WTC11 (cell line): ENCODE measurements around the gene IGFBP5. TPM values are rescaled to one million over a fixed set of nuclear protein-coding genes. Genes with fewer than 3 reads are reported as not detected.
A peak's percentile ranks its signal among the peaks of the same experiment; 100 is the strongest.

Experiments
- ATAC-seq: fragments of 200-7000 bp; cut with Tn5 transposase; 2 replicates; pipeline ENCODE4 v1.10.0; 2021; ENCODE audit warnings: mild to moderate bottlenecking, moderate library complexity
- CTCF ChIA-PET: fragments of 300-600 bp; sonication (Branson Sonifier 250); formaldehyde crosslinking; loops from one replicate; lab custom pipeline; 2021; ENCODE audit warnings: antibody characterized with exemption; lab: Charles Lee
- POLR2A ChIA-PET: fragments of 350-600 bp; sonication (Branson Sonifier 250); formaldehyde crosslinking; loops from one replicate; lab custom pipeline; 2021; ENCODE audit warnings: antibody characterized with exemption; lab: Charles Lee
- DNase-seq: peaks from one replicate; pipeline ENCODE4 v3.0.0; 2021; ENCODE audit warnings: low spot score
- H3K27ac Mint-ChIP-seq: 2 replicates; pipeline ENCODE4 v1.8.0; 2021; ENCODE audit warnings: mixed read lengths
- H3K27me3 Mint-ChIP-seq: 2 replicates; pipeline ENCODE4 v1.8.0; 2021; ENCODE audit warnings: low read depth, mild to moderate bottlenecking, moderate library complexity, mixed read lengths
- H3K36me3 Mint-ChIP-seq: 2 replicates; pipeline ENCODE4 v1.8.0; 2021; ENCODE audit warnings: mixed read lengths
- H3K4me1 Mint-ChIP-seq: 2 replicates; pipeline ENCODE4 v1.8.0; 2022; ENCODE audit warnings: mixed read lengths
- H3K4me3 Mint-ChIP-seq: 2 replicates; pipeline ENCODE4 v1.8.0; 2021; ENCODE audit warnings: mild to moderate bottlenecking, moderate library complexity, mixed read lengths
- H3K9me3 Mint-ChIP-seq: 2 replicates; pipeline ENCODE4 v1.8.0; 2021; ENCODE audit warnings: mixed read lengths
- FOXP1 ChIP-seq: sonication (generic); formaldehyde crosslinking; IDR thresholded peaks from 2 replicates; pipeline ENCODE4 v1.8.0; 2022; ENCODE audit warnings: missing genetic modification reagents, mild to moderate bottlenecking, moderate library complexity, borderline replicate concordance
- GRHL2 ChIP-seq: fragments of 250-450 bp; sonication (Bioruptor Pico); IDR thresholded peaks from 2 replicates; pipeline ENCODE4 v1.8.0; 2022; ENCODE audit warnings: mild to moderate bottlenecking, moderate library complexity; ENCODE audit not compliant: insufficient replicate concordance, severe bottlenecking
- HMGA2 ChIP-seq: fragments of 250-450 bp; sonication (Bioruptor Pico); IDR thresholded peaks from 2 replicates; pipeline ENCODE4 v1.4.0; 2021; ENCODE audit warnings: mild to moderate bottlenecking, moderate library complexity
- MYBL2 ChIP-seq: sonication (generic); formaldehyde crosslinking; IDR thresholded peaks from 2 replicates; pipeline ENCODE4 v1.8.1; 2023; ENCODE audit warnings: mild to moderate bottlenecking, moderate library complexity, missing genetic modification reagents
- NFATC4 ChIP-seq: fragments of 250-450 bp; sonication (Bioruptor Pico); IDR thresholded peaks from 2 replicates; pipeline ENCODE4 v1.9.0; 2021; ENCODE audit warnings: mild to moderate bottlenecking
- NFE2L1 ChIP-seq: sonication (generic); formaldehyde crosslinking; IDR thresholded peaks from 2 replicates; pipeline ENCODE4 v1.8.1; 2023; ENCODE audit warnings: missing genetic modification reagents
- NFYB ChIP-seq: sonication (generic); formaldehyde crosslinking; conservative IDR thresholded peaks from 2 replicates; pipeline ENCODE4 v1.8.0; 2022; ENCODE audit warnings: low read depth, missing genetic modification reagents
- TEAD1 ChIP-seq: sonication (generic); formaldehyde crosslinking; IDR thresholded peaks from 2 replicates; pipeline ENCODE4 v1.8.0; 2022; ENCODE audit warnings: mild to moderate bottlenecking, missing genetic modification reagents
- TEAD4 ChIP-seq: sonication (generic); formaldehyde crosslinking; IDR thresholded peaks from 2 replicates; pipeline ENCODE4 v1.8.0; 2022; ENCODE audit warnings: mild to moderate bottlenecking, missing genetic modification reagents
- ZNF232 ChIP-seq: sonication (generic); formaldehyde crosslinking; IDR thresholded peaks from 2 replicates; pipeline ENCODE4 v1.8.0; 2022; ENCODE audit warnings: mild to moderate bottlenecking, missing genetic modification reagents
- ZNF263 ChIP-seq: sonication (generic); formaldehyde crosslinking; IDR thresholded peaks from 2 replicates; pipeline ENCODE4 v1.8.1; 2022; ENCODE audit warnings: low read depth, mild to moderate bottlenecking, moderate library complexity, missing genetic modification reagents
- ZNF317 ChIP-seq: sonication (generic); formaldehyde crosslinking; IDR thresholded peaks from 2 replicates; pipeline ENCODE4 v1.8.1; 2023; ENCODE audit warnings: low read depth, mild to moderate bottlenecking, moderate library complexity, missing genetic modification reagents, borderline replicate concordance
- total RNA-seq: library from RNA; stranded (reverse); gene quantifications from 3 replicates; pipeline ENCODE4 v1.2.3, GENCODE V29; 2021
- TF ChIP-seq, protein P1 (sequence below): sonication (generic); formaldehyde crosslinking; IDR thresholded peaks from 2 replicates; pipeline ENCODE4 v1.8.0; 2022; ENCODE audit warnings: mild to moderate bottlenecking, missing genetic modification reagents
- TF ChIP-seq, protein P2 (sequence below): sonication (generic); formaldehyde crosslinking; IDR thresholded peaks from 2 replicates; pipeline ENCODE4 v1.8.1; 2022; ENCODE audit warnings: low read depth, missing genetic modification reagents, borderline replicate concordance
- TF ChIP-seq, protein P3 (sequence below): fragments of 200-600 bp; IDR thresholded peaks from 2 replicates; pipeline ENCODE4 v1.8.0; 2022; ENCODE audit warnings: antibody characterized with exemption
- TF ChIP-seq, protein P4 (sequence below): sonication (generic); formaldehyde crosslinking; IDR thresholded peaks from 2 replicates; pipeline ENCODE4 v1.8.0; 2022; ENCODE audit warnings: mild to moderate bottlenecking, missing genetic modification reagents
- TF ChIP-seq, protein P5 (sequence below): sonication (generic); formaldehyde crosslinking; IDR thresholded peaks from 2 replicates; pipeline ENCODE4 v1.8.0; 2022; ENCODE audit warnings: mild to moderate bottlenecking, missing genetic modification reagents
- TF ChIP-seq, protein P6 (sequence below): sonication (generic); formaldehyde crosslinking; IDR thresholded peaks from 2 replicates; pipeline ENCODE4 v1.8.0; 2023; ENCODE audit warnings: missing genetic modification reagents, mild to moderate bottlenecking, borderline replicate concordance
- TF ChIP-seq, protein P7 (sequence below): sonication (generic); formaldehyde crosslinking; IDR thresholded peaks from 2 replicates; pipeline ENCODE4 v1.8.0; 2022; ENCODE audit warnings: mild to moderate bottlenecking, missing genetic modification reagents
- TF ChIP-seq, protein P8 (sequence below): fragments of 250-450 bp; sonication (Bioruptor Pico); IDR thresholded peaks from 2 replicates; pipeline ENCODE4 v2.1.2; 2022; ENCODE audit warnings: mild to moderate bottlenecking, moderate library complexity

Gene IGFBP5
- total RNA-seq, 1 experiment from 2014 or later: 5.3 TPM

DNA sequence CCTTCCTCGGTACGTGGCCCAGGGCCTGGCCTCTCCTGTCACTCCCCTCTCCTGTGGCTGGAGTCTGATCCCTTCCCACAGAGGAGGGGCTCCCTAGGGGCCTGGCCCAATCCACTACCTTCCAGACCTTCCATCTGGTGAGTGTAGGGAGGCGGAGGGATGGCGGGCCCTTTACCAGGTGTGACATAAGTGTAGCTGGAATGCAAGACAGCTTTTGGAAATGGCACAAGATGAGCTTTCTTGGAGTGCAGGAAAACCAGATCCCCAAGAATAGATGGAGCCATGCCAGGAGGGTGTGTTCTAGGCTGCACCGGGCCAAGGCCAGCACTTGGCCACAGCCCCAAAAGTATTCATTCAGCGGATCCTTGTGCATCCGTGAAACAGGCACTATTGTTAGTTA lies 30.1 kb downstream of the IGFBP5 start:
- ChIA-PET CTCF (interaction anchor here (0.6 to 9.4 kb wide), 26 partner anchors 9 to 979 kb away, joined by 3 to 244 read pairs (median 4); partner anchors contain the start of gene RPL37A), POLR2A (interaction anchor here (0.5 to 1.4 kb wide), 11 partner anchors 18 to 444 kb away, joined by 3 to 12 read pairs (median 3); partner anchors contain the start of gene IGFBP2)
- DNase-seq (peak; percentile 33), ATAC-seq (peak; percentile 50)
- H3K36me3 Mint-ChIP-seq: peaks cover 28% of the 10 kb centered on the region
- H3K4me1 Mint-ChIP-seq: peaks cover 42% of the 10 kb centered on the region
- H3K27me3 Mint-ChIP-seq: no peaks in the 10 kb centered on the region
- H3K4me3 Mint-ChIP-seq: no peak overlapping the region
- H3K9me3 Mint-ChIP-seq: no peaks in the 10 kb centered on the region
- H3K27ac Mint-ChIP-seq: peak overlapping the region; percentile 78; the same call in 1 of the 2 replicates
- TF ChIP-seq ZNF317: no peak
- TF ChIP-seq, protein P1, sequence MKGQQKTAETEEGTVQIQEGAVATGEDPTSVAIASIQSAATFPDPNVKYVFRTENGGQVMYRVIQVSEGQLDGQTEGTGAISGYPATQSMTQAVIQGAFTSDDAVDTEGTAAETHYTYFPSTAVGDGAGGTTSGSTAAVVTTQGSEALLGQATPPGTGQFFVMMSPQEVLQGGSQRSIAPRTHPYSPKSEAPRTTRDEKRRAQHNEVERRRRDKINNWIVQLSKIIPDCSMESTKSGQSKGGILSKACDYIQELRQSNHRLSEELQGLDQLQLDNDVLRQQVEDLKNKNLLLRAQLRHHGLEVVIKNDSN (CRISPR knock-in tag): no peak
- no peak for TF ChIP-seq ZNF232 (CRISPR knock-in tag)
- TF ChIP-seq MYBL2 (CRISPR knock-in tag): no peak
- TF ChIP-seq ZNF263 (CRISPR knock-in tag): no peak
- TF ChIP-seq, protein P2, sequence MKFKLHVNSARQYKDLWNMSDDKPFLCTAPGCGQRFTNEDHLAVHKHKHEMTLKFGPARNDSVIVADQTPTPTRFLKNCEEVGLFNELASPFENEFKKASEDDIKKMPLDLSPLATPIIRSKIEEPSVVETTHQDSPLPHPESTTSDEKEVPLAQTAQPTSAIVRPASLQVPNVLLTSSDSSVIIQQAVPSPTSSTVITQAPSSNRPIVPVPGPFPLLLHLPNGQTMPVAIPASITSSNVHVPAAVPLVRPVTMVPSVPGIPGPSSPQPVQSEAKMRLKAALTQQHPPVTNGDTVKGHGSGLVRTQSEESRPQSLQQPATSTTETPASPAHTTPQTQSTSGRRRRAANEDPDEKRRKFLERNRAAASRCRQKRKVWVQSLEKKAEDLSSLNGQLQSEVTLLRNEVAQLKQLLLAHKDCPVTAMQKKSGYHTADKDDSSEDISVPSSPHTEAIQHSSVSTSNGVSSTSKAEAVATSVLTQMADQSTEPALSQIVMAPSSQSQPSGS: no peak
- no peak for TF ChIP-seq FOXP1 (CRISPR knock-in tag)
- TF ChIP-seq, protein P3, sequence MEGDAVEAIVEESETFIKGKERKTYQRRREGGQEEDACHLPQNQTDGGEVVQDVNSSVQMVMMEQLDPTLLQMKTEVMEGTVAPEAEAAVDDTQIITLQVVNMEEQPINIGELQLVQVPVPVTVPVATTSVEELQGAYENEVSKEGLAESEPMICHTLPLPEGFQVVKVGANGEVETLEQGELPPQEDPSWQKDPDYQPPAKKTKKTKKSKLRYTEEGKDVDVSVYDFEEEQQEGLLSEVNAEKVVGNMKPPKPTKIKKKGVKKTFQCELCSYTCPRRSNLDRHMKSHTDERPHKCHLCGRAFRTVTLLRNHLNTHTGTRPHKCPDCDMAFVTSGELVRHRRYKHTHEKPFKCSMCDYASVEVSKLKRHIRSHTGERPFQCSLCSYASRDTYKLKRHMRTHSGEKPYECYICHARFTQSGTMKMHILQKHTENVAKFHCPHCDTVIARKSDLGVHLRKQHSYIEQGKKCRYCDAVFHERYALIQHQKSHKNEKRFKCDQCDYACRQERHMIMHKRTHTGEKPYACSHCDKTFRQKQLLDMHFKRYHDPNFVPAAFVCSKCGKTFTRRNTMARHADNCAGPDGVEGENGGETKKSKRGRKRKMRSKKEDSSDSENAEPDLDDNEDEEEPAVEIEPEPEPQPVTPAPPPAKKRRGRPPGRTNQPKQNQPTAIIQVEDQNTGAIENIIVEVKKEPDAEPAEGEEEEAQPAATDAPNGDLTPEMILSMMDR: no peak
- TF ChIP-seq, protein P4, sequence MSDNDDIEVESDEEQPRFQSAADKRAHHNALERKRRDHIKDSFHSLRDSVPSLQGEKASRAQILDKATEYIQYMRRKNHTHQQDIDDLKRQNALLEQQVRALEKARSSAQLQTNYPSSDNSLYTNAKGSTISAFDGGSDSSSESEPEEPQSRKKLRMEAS (CRISPR knock-in tag): no peak
- TF ChIP-seq, protein P5, sequence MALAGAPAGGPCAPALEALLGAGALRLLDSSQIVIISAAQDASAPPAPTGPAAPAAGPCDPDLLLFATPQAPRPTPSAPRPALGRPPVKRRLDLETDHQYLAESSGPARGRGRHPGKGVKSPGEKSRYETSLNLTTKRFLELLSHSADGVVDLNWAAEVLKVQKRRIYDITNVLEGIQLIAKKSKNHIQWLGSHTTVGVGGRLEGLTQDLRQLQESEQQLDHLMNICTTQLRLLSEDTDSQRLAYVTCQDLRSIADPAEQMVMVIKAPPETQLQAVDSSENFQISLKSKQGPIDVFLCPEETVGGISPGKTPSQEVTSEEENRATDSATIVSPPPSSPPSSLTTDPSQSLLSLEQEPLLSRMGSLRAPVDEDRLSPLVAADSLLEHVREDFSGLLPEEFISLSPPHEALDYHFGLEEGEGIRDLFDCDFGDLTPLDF (CRISPR knock-in tag): no peak
- TF ChIP-seq TEAD4: no peak
- TF ChIP-seq TEAD1: no peak
- TF ChIP-seq NFATC4: no peak

DNA sequence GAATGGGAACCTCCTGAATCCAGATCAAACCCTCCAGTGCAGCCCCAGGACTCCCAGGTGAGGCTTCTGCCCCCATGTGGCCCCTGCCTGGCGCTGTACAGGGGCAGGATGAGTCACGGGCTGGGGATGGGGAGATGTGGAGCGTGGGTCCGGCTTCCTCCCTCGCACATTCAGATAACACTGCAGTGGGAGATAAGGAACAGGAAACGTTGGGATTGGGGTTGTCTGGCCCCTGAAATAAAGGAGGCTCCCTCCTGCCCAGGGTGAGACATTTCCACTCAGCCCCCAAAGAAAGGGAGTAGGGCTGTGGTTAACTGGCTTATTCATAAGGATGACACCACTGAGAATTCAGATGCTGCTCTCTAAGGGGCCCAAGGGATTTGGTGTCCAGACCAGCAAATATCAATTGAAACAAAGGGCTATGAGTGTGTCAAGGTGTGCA lies 30.7 kb downstream of the IGFBP5 start:
- peaks cover 43% of the 10 kb centered on the region for H3K4me1 Mint-ChIP-seq
- no peaks in the 10 kb centered on the region for H3K27me3 Mint-ChIP-seq
- POLR2A ChIA-PET: interaction anchor here (0.5 to 1.4 kb wide), 2 partner anchors 18 to 227 kb away, joined by 3 to 5 read pairs; no protein-coding TSS in a partner anchor
- peak overlapping the region; percentile 76 for H3K27ac Mint-ChIP-seq
- ATAC-seq: no peak
- H3K36me3 Mint-ChIP-seq: peaks cover 34% of the 10 kb centered on the region
- CTCF ChIA-PET: interaction anchor here (1.5 to 9.4 kb wide), 7 partner anchors 11 to 146 kb away, joined by 4 to 244 read pairs (median 7); no protein-coding TSS in a partner anchor
- H3K9me3 Mint-ChIP-seq: no peaks in the 10 kb centered on the region
- H3K4me3 Mint-ChIP-seq: no peak overlapping the region
- no peak for DNase-seq
- TF ChIP-seq NFE2L1 (CRISPR knock-in tag): no peak
- TF ChIP-seq NFYB (CRISPR knock-in tag): no peak
- TF ChIP-seq, protein P6, sequence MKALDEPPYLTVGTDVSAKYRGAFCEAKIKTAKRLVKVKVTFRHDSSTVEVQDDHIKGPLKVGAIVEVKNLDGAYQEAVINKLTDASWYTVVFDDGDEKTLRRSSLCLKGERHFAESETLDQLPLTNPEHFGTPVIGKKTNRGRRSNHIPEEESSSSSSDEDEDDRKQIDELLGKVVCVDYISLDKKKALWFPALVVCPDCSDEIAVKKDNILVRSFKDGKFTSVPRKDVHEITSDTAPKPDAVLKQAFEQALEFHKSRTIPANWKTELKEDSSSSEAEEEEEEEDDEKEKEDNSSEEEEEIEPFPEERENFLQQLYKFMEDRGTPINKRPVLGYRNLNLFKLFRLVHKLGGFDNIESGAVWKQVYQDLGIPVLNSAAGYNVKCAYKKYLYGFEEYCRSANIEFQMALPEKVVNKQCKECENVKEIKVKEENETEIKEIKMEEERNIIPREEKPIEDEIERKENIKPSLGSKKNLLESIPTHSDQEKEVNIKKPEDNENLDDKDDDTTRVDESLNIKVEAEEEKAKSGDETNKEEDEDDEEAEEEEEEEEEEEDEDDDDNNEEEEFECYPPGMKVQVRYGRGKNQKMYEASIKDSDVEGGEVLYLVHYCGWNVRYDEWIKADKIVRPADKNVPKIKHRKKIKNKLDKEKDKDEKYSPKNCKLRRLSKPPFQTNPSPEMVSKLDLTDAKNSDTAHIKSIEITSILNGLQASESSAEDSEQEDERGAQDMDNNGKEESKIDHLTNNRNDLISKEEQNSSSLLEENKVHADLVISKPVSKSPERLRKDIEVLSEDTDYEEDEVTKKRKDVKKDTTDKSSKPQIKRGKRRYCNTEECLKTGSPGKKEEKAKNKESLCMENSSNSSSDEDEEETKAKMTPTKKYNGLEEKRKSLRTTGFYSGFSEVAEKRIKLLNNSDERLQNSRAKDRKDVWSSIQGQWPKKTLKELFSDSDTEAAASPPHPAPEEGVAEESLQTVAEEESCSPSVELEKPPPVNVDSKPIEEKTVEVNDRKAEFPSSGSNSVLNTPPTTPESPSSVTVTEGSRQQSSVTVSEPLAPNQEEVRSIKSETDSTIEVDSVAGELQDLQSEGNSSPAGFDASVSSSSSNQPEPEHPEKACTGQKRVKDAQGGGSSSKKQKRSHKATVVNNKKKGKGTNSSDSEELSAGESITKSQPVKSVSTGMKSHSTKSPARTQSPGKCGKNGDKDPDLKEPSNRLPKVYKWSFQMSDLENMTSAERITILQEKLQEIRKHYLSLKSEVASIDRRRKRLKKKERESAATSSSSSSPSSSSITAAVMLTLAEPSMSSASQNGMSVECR (CRISPR knock-in tag): no peak
- TF ChIP-seq, protein P7, sequence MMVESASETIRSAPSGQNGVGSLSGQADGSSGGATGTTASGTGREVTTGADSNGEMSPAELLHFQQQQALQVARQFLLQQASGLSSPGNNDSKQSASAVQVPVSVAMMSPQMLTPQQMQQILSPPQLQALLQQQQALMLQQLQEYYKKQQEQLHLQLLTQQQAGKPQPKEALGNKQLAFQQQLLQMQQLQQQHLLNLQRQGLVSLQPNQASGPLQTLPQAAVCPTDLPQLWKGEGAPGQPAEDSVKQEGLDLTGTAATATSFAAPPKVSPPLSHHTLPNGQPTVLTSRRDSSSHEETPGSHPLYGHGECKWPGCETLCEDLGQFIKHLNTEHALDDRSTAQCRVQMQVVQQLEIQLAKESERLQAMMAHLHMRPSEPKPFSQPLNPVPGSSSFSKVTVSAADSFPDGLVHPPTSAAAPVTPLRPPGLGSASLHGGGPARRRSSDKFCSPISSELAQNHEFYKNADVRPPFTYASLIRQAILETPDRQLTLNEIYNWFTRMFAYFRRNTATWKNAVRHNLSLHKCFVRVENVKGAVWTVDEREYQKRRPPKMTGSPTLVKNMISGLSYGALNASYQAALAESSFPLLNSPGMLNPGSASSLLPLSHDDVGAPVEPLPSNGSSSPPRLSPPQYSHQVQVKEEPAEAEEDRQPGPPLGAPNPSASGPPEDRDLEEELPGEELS (CRISPR knock-in tag): no peak
- TF ChIP-seq HMGA2 (CRISPR knock-in tag): no peak
- no peak for TF ChIP-seq ZNF232 (CRISPR knock-in tag)
- no peak for TF ChIP-seq GRHL2 (CRISPR knock-in tag)
- TF ChIP-seq, protein P5 (CRISPR knock-in tag): no peak
- no peak for TF ChIP-seq MYBL2 (CRISPR knock-in tag)
- TF ChIP-seq, protein P8, sequence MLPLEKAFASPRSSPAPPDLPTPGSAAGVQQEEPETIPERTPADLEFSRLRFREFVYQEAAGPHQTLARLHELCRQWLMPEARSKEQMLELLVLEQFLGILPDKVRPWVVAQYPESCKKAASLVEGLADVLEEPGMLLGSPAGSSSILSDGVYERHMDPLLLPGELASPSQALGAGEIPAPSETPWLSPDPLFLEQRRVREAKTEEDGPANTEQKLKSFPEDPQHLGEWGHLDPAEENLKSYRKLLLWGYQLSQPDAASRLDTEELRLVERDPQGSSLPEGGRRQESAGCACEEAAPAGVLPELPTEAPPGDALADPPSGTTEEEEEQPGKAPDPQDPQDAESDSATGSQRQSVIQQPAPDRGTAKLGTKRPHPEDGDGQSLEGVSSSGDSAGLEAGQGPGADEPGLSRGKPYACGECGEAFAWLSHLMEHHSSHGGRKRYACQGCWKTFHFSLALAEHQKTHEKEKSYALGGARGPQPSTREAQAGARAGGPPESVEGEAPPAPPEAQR (CRISPR knock-in tag): no peak
